Stomach smooth muscle (tissue), 2 donors: ENCODE measurements around the gene HS2ST1.

Experiments used
- H3K27ac ChIP-seq: one replicate; pipeline ENCODE4 v1.7.0; 2013; ENCODE audit warnings: mild to moderate bottlenecking, low read length, inconsistent platforms
- H3K27me3 ChIP-seq, 2 donors: one replicate each; pipeline ENCODE4 v1.7.0; 2013; ENCODE audit warnings: low read length in 2 of 2; ENCODE audit not compliant: insufficient read depth in 2 of 2, control insufficient read depth in 1 of 2
- H3K36me3 ChIP-seq, 2 donors: one replicate each; pipeline ENCODE4 v1.7.0; 2013; ENCODE audit warnings: low read length in 2 of 2; ENCODE audit not compliant: control insufficient read depth in 2 of 2, insufficient read depth in 2 of 2
- H3K4me1 ChIP-seq: one replicate; pipeline ENCODE4 v1.7.0; 2013; ENCODE audit warnings: low read length; ENCODE audit not compliant: control insufficient read depth, insufficient read depth
- H3K4me3 ChIP-seq, 2 donors: one replicate each; pipeline ENCODE4 v1.7.0; 2013; ENCODE audit warnings: low read length in 2 of 2
- H3K9ac ChIP-seq, 2 donors: one replicate each; pipeline ENCODE4 v1.7.0; 2013; ENCODE audit warnings: low read length in 2 of 2, mild to moderate bottlenecking in 1 of 2
- H3K9me3 ChIP-seq, 2 donors: one replicate each; pipeline ENCODE4 v1.7.0; 2013; ENCODE audit warnings: low read length in 2 of 2; ENCODE audit not compliant: control insufficient read depth in 2 of 2
- donor health status: healthy.
- donor health status: Pancreatic carcinoma.

The HS2ST1 gene

DNA sequence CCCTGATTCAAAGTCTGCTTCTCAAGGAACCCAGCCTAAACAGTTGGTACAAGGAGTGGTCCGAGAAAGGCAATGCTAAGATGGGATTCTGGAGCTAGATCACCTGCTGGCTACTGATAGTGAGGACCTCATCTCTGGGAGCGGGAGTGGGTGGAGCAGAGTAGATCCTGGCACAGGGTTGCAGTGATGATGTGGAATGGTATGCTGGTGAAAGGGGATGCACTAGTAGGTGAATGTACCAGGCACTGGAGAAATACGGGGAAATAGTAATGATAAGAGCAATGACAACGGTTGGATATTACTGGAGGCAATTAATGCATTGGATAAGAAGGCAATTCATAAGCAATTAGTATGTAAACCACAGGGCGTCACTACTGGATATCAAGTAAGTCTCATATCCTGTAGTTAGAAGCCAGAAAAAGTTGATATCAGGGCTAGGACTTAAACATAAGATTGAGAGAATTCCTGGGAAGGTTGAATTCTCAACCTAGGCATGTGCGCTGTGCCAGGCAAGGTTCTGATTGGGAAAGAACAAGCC, 245.0 kb downstream of the HS2ST1 start:
- Histone ChIP-seq H3K27me3 (no peaks in the 10 kb centered on the region), H3K4me3 (no peak overlapping the region), H3K4me1 (no peaks in the 10 kb centered on the region), H3K9ac (no peak overlapping the region), H3K36me3 (no peaks in the 10 kb centered on the region), H3K27ac (no peak overlapping the region), H3K9me3 (no peaks in the 10 kb centered on the region)
